SW480 (cell line): Measurements from ENCODE around the gene SYT9.
A peak's percentile ranks its signal among the peaks of the same experiment; 100 is the strongest.

Experiments used
- DNase-seq: peaks from one replicate; pipeline ENCODE4 v3.0.0-alpha.2; 2016; ENCODE audit warnings: low spot score

SYT9 gene

DNA sequence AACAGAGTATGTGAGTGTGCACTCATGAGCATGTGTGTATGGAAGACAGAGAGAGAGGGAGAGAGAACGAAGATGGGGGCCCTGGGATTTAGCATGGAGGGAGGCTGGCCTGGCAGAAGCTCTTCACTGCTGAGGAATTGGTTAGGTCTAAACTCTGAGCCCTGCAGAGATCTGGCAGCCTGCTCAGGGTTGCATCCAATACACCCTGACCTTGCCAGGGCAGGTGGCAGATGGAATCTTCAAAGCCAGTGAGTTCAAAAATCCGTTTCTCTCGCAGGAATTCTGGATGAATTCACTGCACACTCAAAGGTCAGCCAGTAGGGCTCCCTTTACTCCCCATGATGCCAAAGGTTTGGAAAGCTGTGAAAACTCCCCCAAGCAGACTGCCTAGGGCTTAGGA, 172.2 kb downstream of the SYT9 start:
- DNase-seq, result no peak

DNA sequence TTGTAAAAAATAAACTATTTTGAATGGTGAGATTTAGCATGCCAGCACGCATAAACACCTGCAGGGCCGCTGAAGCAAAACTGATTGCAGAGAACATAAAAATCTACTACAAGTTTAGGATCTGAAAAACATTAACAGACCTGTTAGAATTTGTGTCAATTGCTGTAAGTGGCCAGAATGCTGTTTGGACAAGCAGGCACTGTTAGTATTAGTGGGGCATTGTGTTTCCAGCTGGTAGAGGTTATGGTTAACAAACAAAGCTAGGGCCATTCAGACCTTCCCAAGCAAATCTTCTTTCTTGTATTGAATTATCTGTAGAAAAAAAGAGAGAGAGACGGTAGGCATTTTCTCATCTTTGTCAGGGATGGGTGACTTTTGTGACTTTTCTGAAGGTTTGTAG, 176.0 kb downstream of the SYT9 start:
- DNase-seq, result no peak

DNA sequence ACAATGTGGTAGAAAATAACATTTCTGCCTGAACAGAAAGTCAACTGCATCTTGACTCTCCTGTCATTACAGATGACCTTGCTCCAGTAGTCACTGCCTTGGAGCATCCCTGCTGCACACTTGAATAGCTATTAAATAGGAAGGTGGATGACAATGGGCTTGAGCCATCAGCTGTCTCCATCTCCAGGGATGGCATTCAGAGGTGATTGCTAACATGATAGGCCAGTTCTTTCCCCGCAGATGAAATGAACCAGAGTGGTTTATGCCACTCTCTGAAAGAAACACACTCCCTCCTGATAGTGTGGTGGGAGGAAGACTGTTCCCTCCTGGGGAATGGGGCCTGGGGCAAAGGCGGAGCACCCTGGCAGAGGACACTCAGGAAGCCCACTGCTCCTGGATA, 176.5 kb downstream of the SYT9 start:
- no peak for DNase-seq

DNA sequence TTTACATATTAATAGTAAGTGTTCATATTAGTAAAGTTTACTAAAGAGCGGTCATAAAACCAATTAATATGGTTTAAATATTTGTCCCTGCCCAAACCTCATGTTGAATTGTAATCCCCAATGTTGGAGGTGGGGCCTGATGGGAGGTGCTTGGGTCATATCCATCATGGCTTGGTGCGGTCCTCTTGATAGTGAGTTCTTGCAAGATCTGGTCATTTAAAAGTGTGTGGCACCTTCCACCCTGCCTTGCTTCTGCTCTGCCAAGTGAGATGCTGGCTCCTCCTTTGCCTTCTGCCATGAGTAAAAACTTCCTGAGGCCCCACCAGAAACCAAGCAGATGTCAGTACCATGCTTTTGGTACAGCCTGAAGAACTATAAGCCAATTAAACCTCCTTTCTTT, 178.8 kb downstream of the SYT9 start:
- DNase-seq, result no peak

DNA sequence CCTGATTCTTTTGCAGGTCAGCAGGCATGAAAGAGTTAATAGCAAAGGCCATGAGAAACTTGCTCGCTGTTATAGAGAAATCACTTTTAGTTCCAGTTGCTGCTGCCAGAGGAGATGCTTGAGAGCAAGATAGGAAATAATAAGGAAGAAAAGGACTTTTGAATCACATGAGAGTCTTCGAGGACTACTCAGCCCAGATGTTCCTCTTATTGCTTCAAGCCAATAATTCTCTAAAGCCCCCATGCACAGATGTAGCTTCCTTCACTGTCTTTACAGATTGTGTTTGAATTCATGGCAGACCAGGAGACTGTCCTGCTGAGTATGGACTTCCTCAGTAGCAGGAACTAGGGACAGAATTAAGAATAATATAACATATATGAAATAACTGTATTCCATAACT, 183.5 kb downstream of the SYT9 start:
- no peak for DNase-seq

DNA sequence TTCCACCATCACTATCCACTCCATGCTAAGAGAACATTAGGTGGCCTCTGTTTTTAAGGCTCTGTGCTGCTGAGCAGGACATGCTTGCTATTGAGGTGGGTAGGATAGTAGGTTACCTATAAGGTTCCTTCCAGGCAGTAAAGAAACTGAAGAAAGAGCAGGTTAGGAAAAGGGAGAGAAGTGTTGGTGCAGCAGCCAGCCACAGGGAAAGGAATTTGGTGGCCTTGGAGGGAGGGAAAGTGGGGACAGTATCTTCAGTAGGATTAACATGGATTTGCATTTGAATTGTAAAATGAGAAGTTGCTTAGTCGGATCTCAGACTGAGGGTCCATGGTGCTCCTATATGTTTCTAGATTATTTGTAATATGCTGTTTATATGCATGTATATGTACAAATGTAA, 184.4 kb downstream of the SYT9 start:
- no peak for DNase-seq

DNA sequence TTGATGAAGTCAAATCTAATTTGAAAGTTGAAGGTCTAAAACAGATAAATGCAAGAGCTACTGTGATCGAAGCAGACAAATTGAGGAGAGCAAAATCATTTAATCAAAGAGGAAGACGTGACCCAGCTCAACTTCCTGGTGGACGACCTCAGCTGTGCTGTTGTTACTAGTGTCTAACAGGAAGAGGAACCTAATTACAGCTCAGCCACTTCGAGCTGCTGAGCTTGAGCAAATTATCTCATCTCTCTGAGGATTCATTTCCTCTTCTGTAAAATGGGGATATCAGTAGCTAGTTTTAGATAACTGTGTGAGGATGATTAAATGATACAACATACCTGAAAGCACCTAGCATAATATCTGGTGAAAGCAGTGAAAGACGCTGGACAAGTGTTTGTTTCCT, 185.0 kb downstream of the SYT9 start:
- no peak for DNase-seq

DNA sequence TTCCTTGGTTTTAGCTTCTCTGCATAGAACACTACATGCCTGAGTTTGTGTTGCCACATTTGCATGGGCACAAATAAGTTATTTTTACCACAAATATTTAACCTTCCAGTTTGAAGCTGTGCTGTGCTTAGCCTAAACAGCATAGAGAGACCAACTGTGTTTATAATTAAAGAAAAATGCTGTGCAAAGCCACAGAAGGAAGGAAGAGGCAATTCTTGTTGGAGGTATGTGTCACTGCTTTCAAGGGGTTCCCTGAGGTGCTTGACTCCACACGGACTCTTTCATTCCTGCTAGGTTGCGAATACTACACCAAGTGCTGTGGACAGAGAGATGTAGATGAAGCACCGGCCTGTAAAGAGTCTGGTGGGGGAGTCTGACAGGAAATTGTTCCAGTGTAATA, 186.0 kb downstream of the SYT9 start:
- no peak for DNase-seq

DNA sequence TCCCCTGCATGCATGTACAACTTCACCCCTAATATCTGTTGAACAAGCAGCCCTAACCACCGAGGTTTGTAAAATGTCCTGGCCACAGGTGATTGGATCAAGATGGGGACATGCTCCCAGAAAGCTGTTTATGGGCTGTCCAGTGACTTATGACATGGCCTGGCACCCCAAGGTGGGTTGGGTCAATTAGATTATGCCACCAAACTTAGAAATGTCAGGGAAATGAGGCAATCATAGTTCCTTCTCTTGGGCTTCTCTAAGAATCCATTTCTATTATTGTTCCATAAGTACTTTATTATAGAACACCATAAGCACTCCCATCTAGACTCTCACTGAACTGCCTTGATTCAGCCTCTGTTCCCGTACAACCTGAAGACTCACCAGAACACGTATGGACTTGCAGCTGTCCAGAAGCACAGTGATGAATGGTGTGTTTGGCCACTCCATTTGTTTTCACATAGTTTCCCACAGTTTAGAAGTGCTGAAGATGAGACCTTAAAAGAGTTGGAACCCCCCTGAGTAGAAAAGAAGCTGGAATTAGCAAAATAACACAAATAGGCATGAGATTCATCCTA, 188.1 kb downstream of the SYT9 start:
- no peak for DNase-seq

DNA sequence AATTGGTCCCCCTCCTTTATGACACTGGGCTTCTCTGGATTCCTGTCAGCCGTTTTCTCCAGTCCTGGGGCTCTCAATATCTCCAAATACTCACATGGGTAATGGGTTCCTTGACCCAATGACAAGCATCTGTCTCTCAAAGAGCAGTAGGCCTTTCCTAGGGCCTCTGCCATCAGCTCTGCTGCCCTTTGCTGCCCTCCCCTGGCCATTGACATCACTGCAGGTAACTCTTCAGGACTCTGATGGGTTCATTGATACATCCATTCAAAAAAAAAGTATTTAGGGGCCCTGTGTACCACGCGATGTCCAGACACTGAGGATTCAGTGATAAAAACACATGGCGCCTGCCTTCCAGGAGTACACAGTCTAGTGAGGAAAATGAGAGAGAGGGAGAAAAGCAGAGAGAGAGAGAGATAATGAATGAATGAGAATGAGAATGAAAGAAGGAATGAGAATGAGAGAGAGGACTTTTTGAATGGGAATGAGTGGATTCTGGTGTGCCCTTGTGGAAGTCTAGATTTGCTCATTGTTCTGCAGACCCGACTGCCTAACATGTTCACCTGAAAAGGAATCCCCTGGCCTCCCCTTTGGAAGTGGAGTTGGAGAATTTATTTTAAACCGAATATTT, 191.0 kb downstream of the SYT9 start:
- DNase-seq, result peak; percentile 63

DNA sequence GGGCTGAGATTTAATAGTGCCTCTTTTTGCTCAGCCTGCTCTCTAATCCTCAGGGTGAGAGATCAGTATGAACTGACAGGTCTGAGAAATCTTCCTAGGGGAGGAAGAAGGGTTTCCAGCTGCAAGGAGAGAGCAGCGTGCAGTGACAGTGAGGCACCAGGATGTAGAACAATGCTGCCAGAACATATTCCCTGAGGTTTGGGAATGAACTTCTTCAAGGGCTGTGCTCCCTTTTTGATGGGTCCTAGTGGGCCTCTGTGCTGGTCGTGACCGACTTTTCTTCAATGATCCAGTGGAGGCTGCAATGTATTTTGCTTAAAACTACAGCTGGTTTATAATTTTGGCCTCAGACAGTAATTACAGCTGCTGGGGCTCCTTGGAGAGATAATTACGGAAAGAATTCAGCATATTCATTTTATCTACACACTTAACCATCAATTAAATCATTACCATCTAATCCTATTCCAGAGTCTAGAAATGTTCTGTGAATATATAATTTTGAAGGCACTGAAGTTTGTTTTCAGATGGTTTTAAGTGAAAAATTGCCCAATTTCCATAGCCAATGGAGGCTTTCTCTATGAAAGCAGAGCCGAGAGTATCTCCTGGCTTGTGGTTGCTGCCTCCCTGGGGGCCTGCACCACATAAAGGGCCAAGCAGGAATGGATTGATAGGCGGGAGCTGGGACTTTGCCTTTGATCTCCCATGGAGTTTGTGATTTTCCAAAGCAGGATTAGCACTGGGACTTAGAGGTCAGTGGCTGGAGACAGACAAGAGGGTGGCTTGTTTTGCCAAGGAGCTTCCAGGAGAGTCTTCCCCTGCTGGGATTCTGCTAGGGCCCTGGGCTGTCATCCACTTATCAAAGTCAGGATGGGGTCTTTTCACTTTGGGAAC, 192.6 kb downstream of the SYT9 start:
- DNase-seq, result peak; percentile 86

DNA sequence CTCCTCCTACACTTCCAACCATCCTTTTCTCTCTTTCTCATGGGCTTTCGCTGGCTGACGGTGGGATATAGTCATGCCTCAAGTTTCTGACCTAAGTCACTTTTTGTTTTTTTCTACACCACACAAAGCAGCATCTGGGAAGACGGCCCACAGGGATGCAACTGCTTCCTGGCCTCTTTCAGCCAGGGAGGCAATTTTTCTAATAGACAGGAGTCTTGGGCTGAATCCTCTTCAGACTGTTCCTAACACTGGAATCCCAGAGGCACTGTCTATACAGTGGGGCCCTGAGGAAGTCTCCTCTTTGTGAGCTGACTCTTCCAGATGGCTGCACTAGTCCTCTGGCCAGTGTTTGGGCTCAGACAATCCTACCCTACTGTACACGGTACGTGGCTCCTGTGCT, 193.9 kb downstream of the SYT9 start:
- no peak for DNase-seq

DNA sequence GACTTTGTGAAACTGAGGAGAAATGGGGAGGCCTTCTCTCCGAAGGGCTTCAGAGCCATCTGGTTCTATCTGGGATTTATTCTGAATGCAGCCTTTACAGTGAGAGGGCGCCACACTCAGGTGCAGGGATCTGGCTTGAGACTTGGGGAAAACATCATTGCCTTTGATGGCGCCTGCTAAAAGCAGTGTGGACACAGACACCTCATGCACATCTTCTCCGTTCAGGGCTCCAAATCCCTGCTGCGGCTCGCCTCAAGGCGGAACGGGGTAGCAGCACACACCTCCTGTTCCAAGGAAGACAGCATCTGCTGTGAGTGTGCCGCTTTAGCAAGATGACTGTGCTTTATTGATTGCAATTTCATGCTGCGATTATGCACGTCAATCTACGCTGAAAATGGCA, 196.5 kb downstream of the SYT9 start:
- no peak for DNase-seq

DNA sequence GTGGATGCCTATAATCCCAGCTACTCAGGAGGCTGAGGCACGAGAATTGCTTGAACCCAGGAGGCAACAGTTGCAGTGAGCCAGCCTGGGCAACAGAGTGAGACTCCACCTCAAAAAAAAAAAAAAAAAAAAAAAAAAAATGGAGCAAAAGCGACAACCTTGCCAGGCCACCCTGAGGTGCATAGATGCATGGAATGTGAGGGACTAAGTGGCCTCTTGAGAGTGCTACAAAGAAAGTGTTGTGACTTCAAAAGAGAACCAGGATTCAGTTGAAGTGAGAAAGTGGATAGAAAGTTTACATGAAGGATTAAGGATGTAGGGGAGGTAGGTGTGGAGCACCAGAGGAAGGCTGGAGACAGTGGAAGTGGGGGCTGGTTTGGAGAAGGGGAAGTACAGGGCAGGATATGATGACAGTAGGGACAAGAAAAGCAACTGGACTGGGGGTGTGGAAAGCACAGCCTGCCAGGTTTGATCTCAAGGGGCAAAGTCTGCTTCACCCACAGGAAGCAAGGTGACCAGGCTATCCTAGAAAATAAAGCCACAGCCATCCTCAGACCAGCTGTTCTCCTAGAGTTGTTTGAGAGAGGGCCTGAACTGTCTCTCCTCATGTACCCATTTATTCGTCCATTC, 197.6 kb downstream of the SYT9 start:
- peak; percentile 54 for DNase-seq

DNA sequence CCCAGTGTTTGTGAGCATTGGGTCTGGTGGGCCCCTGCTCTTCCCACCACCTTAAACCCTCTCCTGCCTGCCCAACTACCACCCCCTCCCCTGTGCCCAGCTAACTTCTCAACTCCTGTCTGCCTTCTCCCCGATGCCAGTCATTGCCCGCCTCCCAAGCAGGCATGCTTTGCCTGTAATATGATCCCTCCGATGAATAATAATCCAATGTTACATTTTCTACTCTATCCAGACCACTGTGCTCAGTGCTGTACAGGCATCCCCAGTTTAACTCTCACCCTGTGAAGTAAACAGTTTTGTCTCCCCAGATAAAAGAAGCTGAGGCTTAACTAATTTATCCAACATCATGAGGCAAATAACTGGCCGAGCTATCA, 198.1 kb downstream of the SYT9 start:
- peak; percentile 37 for DNase-seq

DNA sequence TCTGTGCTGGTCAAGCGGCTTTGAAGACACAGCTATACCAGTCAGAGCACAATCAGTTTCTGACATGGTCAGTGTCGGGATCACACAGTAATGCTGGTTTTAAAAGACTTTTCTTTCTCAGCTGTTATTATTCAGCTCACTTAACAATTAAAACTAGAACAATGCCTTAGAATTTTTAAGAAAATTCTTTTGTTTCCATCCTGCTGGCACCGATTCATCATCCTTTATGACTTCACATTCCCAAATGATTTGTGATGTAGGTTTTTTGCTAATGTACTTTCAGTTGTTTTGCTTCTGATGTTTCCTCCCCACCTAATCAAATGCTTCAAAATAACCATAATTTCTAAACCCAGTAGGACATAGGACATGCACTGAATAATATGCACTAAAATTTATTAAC, 199.1 kb downstream of the SYT9 start:
- DNase-seq, result no peak

DNA sequence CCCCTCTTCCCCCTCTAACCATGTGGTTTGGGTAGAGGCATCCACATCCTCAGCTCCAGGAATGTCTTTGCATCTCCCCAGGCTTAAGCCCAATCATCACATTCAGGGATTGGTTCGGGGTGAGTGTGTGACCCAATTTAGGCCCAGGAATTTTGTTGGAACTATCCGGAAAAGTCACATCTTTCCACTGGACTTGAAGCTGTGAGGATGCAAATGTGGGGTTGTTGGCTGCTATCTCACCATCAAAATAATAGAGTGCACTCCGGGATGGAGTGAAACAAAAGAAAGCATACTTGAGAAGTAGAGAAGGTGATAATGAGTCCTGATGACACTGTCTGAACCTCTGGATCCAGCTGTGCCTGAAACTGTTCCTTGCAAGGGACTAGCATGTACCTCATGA, 199.8 kb downstream of the SYT9 start:
- no peak for DNase-seq

DNA sequence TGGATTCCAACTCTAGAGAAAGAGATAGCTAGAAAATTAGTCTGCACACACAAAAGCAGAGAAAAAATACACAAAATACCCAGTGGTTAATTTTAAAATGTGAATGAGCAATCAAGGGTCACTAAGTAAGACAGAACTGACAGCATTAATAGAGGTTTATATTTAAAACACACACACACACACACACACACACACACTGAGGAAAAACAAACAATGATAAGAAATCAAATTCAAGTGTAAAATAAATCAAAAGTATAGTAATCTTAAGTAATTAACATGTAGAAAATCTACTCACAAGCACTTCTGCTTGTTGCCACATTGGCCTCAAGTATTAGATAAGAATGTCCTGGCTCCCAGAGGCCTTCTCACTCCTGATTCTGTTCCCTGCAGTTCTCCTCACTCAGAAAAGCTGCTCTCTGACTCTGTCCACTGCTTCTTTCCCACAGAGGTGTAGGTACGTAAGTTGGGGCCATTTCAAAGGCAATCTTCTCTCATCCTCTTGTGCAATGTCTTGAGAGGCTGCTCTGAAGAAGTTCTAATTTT, 200.3 kb downstream of the SYT9 start:
- no peak for DNase-seq

DNA sequence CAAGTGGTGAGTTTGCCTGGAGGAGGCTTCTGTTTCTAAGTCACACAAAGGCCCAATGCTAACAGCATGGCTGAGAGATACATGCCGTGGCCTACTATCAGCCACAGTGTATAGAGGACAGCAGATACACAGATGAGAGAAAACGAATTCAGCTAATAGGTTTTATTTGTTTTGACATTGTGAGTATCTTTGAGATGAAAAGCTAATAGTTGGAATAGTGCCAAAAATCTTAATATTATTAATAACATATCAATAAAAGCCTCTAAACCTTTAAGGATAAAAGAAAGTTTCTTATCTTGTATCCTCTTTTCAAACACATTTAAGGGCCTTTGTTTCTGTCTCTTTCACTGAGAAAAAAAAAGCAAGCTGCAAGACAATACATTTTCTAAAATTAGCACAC, 203.2 kb downstream of the SYT9 start:
- no peak for DNase-seq

DNA sequence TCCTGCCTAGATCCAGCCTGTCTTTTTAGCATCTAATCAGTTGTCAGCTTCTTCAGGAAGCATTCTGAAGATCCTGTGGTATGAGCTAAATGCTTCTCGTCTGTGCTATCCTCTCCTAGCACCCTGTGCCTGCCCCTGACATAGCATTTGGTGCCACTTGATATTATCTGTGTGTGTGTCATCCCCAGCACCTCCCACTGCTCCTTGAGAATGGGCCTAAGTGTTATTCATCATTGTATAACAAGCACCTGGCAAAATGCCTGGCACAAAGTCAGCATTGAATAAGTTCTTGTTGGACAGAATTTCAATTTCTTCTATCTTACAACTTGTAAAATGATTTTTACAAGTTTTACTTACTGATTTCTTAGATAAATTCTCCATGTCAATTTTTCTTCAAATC, 205.5 kb downstream of the SYT9 start:
- no peak for DNase-seq

DNA sequence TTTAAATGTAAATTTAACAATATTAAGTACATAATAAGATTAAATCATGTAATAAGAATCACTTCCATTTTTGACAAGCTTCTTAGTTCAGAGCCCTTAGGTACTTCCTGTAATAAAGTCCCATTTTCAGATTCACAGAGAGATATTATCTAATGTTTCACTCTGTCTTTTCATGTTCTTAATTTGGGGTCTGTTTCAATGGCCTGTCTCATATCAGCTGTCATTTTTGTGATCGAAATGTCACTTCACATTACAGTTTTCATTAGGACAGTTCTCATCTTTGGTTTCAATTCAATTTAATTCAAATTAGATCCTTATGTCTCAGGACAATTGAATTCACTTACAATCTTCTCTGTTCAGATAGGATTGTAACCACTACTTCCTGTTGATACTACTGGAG, 211.0 kb downstream of the SYT9 start:
- DNase-seq, result no peak

DNA sequence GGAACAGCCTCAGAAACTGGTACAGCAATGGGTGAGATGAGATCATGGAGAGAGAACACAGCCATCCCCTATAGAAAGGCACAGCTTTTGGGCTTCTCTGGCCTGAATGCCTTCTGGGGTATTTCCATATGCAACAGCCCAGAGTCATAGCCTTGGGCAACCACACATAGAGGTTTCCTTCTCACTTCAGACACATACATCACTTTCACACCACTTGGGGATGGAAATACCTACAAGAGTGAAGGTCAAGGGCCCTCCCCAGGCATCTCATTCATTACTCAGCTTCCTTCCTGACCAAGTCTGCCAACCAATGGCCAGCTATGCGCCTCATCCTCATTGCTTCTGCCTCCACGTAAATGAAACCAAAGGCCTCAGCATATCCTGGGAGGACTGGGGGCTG, 215.9 kb downstream of the SYT9 start:
- DNase-seq, result no peak

DNA sequence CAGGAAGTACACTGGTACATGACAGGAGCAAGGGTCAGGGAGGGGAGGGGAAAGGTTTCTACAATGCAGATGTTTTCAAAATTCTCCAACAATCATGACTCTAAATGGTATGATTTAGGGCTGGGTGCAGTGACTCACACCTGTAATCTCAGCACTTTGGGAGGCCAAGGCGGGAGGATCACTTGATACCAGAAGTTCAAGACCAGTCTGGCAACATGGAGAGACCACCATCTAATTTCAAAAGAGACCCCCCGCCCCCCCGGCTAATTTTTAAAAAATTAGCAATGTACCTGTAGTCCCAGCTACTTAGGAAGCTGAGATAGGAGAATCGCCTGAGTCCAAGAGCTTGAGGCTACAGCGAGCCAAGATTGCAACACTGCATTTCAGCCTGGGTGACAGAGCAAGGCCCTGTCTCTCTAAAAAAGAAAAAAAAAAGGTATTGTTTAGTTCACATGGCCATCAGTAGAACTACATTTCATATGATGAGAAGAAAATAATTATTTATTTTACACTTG, 217.7 kb downstream of the SYT9 start:
- DNase-seq, result no peak
